ENCODE data around the gene LRRC32. TPM values are rescaled to one million over a fixed set of nuclear protein-coding genes. Genes with fewer than 3 reads are reported as not detected.
A peak's percentile ranks its signal among the peaks of the same experiment; 100 is the strongest.
"Not testable (repeated sequence)": the region's sequence is repeated elsewhere in the genome, so short reads cannot be mapped to it uniquely, and the experiment has no call there.

Gene LRRC32
- total RNA-seq, 2 experiments from 2014 or later = 11.2 to 12.3 TPM

- Mint-ChIP-seq H3K36me3 (no peaks in the 10 kb centered on the region), H3K27me3 (peaks cover 28% of the 10 kb centered on the region), H3K9me3 (peaks cover 12% of the 10 kb centered on the region), H3K4me3 (no peak overlapping the region), H3K27ac (no peak overlapping the region), H3K4me1 (ENCODE audit: low read depth) (no peaks in the 10 kb centered on the region)
- intact Hi-C loops (cut with micrococcal nuclease) = no loop called here
- DNase-seq = no peak
- POLR2A ChIA-PET = no interaction called here
- CTCF ChIA-PET = no interaction called here
Observed at GRCh38 chr11:76648061-76648460, 22.5 kb downstream of the LRRC32 start.

DNA sequence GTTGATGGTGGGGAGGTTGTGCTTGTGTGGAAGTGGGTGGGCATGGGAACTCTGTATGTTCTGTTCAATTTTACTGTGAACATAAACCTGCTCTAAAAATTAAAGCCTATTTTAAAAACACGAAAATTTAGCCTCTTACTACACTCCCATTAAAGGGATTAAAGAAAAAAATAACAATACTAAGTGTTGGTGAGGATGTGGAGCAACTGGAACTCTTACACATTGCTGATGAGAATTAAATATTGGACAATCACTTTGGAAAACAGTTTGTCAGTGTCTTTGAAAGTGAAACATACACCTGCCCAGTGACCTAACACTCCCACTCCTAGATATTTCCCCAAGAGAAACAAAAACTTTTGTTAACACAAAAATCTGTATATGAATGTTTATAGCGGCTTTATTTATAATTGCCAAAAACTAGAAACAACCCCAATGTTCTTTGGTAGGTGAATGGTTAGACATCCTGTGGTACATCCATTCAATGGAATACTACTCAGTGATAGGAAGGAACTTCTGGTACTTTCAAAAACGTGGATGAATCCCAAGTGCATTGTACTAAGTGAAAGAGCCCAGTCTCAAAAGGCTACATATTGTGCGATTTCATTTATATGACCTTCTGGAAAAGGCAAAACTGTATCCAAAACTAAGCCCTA, 23.5 kb downstream of the LRRC32 start:
- no peak overlapping the region for H3K27ac Mint-ChIP-seq
- ChIA-PET POLR2A (no interaction called here), CTCF (no interaction called here)
- H3K36me3 Mint-ChIP-seq = no peaks in the 10 kb centered on the region
- intact Hi-C loops (cut with micrococcal nuclease) = no loop called here
- H3K4me1 Mint-ChIP-seq (ENCODE audit: low read depth) = peaks cover 7% of the 10 kb centered on the region
- H3K4me3 Mint-ChIP-seq = no peak overlapping the region
- DNase-seq = no peak
- peaks cover 12% of the 10 kb centered on the region for H3K9me3 Mint-ChIP-seq
- H3K27me3 Mint-ChIP-seq = peaks cover 34% of the 10 kb centered on the region

- H3K9me3 Mint-ChIP-seq = peaks cover 12% of the 10 kb centered on the region
- peaks cover 34% of the 10 kb centered on the region for H3K27me3 Mint-ChIP-seq
- DNase-seq = no peak
- H3K4me1 Mint-ChIP-seq (ENCODE audit: low read depth) = peaks cover 10% of the 10 kb centered on the region
- intact Hi-C loops (cut with micrococcal nuclease) = no loop called here
- H3K36me3 Mint-ChIP-seq = no peaks in the 10 kb centered on the region
- no peak overlapping the region for H3K27ac Mint-ChIP-seq
- ChIA-PET POLR2A (no interaction called here), CTCF (no interaction called here)
- no peak overlapping the region for H3K4me3 Mint-ChIP-seq
Observed at GRCh38 chr11:76644591-76644990, 26.0 kb downstream of the LRRC32 start.

DNA sequence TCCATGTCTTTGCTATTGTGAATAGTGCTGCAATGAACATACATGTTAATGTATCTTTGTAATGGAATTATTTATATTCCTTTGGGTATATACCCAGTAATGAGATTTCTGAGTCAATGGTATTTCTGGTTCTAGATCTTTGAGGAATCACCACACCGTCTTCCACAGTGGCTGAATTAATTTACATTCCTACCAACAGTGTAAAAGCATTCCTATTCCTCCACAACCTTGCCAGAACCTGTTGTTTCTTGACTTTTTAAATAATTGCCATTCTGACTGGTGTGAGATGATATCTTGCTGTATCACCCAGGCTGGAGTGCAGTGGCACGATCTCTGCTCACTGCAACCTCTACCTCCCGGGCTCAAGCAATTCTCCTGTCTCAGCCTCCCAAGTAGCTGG, 26.8 kb downstream of the LRRC32 start:
- H3K36me3 Mint-ChIP-seq; CTCF ChIA-PET; H3K4me1 Mint-ChIP-seq (ENCODE audit: low read depth); H3K27ac Mint-ChIP-seq; H3K4me3 Mint-ChIP-seq; DNase-seq; intact Hi-C loops (cut with micrococcal nuclease); POLR2A ChIA-PET: not testable (repeated sequence)
- Mint-ChIP-seq H3K9me3 (peaks cover 12% of the 10 kb centered on the region), H3K27me3 (peaks cover 38% of the 10 kb centered on the region)

DNA sequence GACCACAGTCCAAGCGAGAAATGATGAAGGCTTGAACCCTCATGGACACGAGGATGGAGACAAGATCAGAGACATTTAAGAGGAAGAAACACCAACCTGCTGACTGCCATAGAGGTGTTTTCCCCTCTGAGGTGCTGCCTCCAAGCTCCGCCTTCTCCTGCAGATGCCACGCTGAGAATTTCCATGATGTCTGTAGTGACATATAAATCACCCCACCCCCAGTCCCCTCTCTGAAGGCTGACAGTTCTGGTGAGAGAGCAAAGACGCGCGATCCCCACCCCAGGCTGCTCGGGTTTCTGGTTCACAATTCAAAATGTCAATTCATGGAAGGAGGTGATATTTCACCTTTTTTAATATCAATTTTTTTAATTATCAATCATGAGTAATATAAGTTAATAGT, 28.2 kb downstream of the LRRC32 start:
- DNase-seq = peak; percentile 58
- CTCF ChIA-PET = no interaction called here
- Mint-ChIP-seq H3K4me3 (no peak overlapping the region), H3K4me1 (ENCODE audit: low read depth) (peaks cover 10% of the 10 kb centered on the region), H3K9me3 (peaks cover 8% of the 10 kb centered on the region), H3K27me3 (peaks cover 38% of the 10 kb centered on the region), H3K27ac (no peak overlapping the region), H3K36me3 (no peaks in the 10 kb centered on the region)
- intact Hi-C loops (cut with micrococcal nuclease) = no loop called here
- POLR2A ChIA-PET = no interaction called here

GRCh38 chr11:76641905-76642304, 28.6 kb downstream of the LRRC32 start:
- Mint-ChIP-seq H3K36me3 (no peaks in the 10 kb centered on the region), H3K9me3 (peaks cover 4% of the 10 kb centered on the region), H3K27ac (no peak overlapping the region), H3K27me3 (peaks cover 37% of the 10 kb centered on the region), H3K4me1 (ENCODE audit: low read depth) (peaks cover 10% of the 10 kb centered on the region), H3K4me3 (no peak overlapping the region)
- ChIA-PET POLR2A (no interaction called here), CTCF (no interaction called here)
- no peak for DNase-seq
- intact Hi-C loops (cut with micrococcal nuclease) = no loop called here

- Mint-ChIP-seq H3K4me1 (ENCODE audit: low read depth) (peaks cover 10% of the 10 kb centered on the region), H3K27ac (no peak overlapping the region), H3K27me3 (peaks cover 36% of the 10 kb centered on the region), H3K36me3 (no peaks in the 10 kb centered on the region), H3K4me3 (no peak overlapping the region), H3K9me3 (no peaks in the 10 kb centered on the region)
- no peak for DNase-seq
- intact Hi-C loops (cut with micrococcal nuclease) = no loop called here
- ChIA-PET POLR2A (no interaction called here), CTCF (no interaction called here)
Observed at GRCh38 chr11:76640501-76640900, 30.0 kb downstream of the LRRC32 start.

DNA sequence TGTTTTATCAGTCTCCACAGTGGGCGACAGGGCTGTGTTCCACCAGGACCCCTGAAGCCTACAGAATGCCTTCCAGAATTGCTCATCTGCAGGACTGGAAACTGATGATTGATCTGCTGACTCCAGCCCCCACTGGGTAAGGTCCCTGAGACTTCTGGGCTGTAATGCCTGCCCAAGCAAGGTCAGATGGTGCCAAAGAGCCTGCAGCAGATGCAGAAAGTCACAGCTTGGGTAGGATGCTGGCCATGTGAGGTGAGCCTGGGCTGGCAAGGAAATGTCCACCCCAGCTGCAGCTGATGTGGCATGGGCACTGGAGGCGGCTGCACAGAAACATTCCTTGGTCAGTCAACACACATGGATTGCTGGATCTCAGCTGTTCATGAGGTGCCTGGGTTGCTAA, 30.9 kb downstream of the LRRC32 start:
- CTCF ChIA-PET = no interaction called here
- H3K4me1 Mint-ChIP-seq (ENCODE audit: low read depth) = peaks cover 10% of the 10 kb centered on the region
- intact Hi-C loops (cut with micrococcal nuclease) = no loop called here
- POLR2A ChIA-PET = no interaction called here
- DNase-seq = no peak
- no peak overlapping the region for H3K4me3 Mint-ChIP-seq
- H3K27ac Mint-ChIP-seq = no peak overlapping the region
- H3K36me3 Mint-ChIP-seq = no peaks in the 10 kb centered on the region
- no peaks in the 10 kb centered on the region for H3K9me3 Mint-ChIP-seq
- peaks cover 30% of the 10 kb centered on the region for H3K27me3 Mint-ChIP-seq

DNA sequence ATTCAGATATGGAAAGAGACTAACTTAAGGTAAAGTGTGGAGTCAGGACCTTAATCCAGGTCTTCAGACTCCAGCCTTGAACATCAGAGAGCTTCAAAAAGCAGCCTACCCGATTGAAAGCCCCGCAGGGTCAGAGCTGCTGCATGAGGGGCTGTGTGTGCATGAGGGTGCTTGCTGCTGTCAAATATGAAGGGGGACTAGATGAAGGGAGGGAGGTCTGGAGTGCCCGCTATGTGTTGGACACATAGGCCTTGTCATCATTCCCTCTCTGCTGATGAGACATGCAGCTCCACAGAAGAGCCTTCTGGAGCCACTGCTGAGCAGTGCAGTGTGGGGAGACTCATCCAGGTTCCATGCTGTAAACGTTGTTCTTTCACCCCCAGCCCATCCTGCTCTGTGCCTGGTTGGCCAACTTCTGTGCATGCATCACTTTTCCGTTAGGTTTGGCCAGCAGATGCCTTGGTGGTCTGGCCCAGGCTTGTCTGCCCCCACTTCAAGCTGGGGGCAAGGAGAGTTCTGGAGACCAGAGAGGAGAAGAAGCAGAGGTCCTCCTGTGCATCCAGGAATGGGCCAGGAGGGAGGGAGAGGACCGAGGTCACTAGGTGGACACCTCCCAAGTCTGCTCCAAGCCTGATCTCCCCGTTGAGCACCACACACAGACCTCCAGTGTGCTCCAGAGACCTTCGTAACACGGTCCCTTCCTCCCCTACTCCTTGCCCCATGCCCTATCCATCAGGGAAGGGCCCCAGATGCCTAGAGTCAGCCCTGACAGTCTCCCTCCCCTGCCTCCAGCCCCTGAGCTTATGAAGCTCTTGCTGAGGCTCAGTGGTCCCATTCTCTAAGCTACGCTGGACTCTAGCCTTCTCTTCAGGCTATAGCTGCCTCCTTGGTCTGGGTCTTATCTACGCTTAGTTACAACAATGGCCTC, 32.0 kb downstream of the LRRC32 start:
- peaks cover 22% of the 10 kb centered on the region for H3K27me3 Mint-ChIP-seq
- intact Hi-C loops (cut with micrococcal nuclease) = no loop called here

DNA sequence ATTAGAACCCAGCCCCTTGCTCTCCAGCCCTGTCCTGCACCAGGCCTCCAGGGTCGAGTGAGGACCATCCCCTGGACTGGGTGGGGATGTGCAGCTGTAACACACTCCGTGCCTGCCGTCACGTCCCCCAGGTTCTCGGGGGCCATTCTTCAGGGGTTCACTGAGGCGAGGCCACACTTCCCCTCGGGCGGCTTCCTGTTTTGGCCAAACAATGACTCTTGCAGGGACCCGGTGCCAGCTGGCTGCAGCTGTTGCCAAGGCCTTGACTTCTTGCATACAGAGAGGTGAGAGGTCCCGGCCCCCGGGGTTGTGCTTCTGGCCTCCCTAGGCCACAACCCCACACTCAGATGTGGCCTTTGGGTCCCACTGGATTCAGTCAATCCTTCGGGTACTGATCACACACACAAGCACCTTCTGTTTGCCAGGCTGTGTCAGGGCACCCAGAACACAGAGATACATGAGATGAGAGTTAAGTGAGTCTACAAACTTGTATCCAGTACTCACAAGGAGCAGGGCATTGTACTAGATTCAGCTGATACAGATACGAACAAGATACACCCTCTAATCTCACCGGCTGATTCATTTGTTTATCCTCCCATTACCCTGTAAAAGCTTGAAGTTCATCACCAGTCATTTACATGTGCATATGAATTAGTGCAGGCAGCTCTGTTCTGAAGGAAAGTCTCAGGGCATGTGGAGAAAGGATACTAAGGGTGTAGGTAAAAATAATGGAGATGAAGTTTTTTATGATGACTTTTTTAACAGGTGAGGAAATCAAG, 32.9 kb downstream of the LRRC32 start:
- Mint-ChIP-seq H3K4me3 (no peak overlapping the region), H3K27ac (no peak overlapping the region), H3K27me3 (peaks cover 17% of the 10 kb centered on the region), H3K36me3 (no peaks in the 10 kb centered on the region), H3K4me1 (ENCODE audit: low read depth) (peaks cover 7% of the 10 kb centered on the region), H3K9me3 (no peaks in the 10 kb centered on the region)
- intact Hi-C loops (cut with micrococcal nuclease) = no loop called here
- CTCF ChIA-PET = no interaction called here
- POLR2A ChIA-PET = no interaction called here
- DNase-seq = no peak

More for the DNA sequence above, 32.0 kb downstream of the LRRC32 start:
- ChIA-PET POLR2A (no interaction called here), CTCF (no interaction called here)
- Mint-ChIP-seq H3K4me1 (ENCODE audit: low read depth) (peaks cover 10% of the 10 kb centered on the region), H3K4me3 (no peak overlapping the region), H3K36me3 (no peaks in the 10 kb centered on the region), H3K27ac (no peak overlapping the region), H3K9me3 (no peaks in the 10 kb centered on the region)
- DNase-seq = no peak

DNA sequence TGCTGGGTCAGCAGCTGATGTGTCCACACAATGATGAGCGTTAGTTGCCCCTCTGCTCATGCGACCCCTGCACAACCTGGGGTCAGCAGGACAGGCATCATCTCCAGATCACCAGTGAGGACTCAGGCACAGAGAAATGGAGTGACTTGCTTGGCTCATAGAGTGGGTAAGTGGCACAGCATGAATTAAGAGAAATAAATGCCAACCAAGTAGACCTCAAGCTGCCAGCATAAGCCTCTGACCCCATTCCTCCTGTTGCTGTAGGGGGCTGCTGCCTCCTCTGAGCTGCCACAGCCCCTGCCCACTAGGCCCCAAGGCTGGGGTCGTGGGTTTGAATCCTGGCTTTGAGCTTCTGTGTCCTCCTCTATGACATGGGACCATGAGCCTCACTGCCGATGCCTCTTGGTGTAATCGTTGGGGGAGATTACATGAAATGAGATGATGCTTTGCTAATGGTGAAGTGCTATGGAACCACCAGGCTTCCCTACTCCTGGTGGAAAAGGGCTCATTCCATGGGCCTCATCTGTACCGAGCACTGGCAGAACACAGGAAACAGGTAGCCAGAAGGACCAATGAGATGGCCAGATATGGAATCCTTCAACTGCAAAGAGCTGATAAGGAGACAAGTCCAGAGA, 33.6 kb downstream of the LRRC32 start:
- Mint-ChIP-seq H3K4me3 (no peak overlapping the region), H3K36me3 (no peaks in the 10 kb centered on the region), H3K27ac (no peak overlapping the region), H3K9me3 (no peaks in the 10 kb centered on the region), H3K4me1 (ENCODE audit: low read depth) (peaks cover 4% of the 10 kb centered on the region), H3K27me3 (peaks cover 12% of the 10 kb centered on the region)
- DNase-seq = no peak
- POLR2A ChIA-PET = no interaction called here
- intact Hi-C loops (cut with micrococcal nuclease) = no loop called here
- CTCF ChIA-PET = no interaction called here

- no peak overlapping the region for H3K4me3 Mint-ChIP-seq
- no peaks in the 10 kb centered on the region for H3K9me3 Mint-ChIP-seq
- H3K4me1 Mint-ChIP-seq (ENCODE audit: low read depth) = peaks cover 2% of the 10 kb centered on the region
- no peaks in the 10 kb centered on the region for H3K36me3 Mint-ChIP-seq
- DNase-seq = no peak
- H3K27me3 Mint-ChIP-seq = peaks cover 9% of the 10 kb centered on the region
- H3K27ac Mint-ChIP-seq = no peak overlapping the region
- intact Hi-C loops (cut with micrococcal nuclease) = no loop called here
- ChIA-PET POLR2A (no interaction called here), CTCF (no interaction called here)
Observed at GRCh38 chr11:76635991-76636738, 34.4 kb downstream of the LRRC32 start.

All from activated CD4-positive, alpha-beta memory T cell treated with anti-CD3 and anti-CD28 coated beads for 36 hours (primary cell).